Stimulated activated CD4-positive, alpha-beta T cell treated with anti-CD3 and anti-CD28 coated beads, Interleukin-2, amount 100 ng/mL, for 48 hours (primary cell): Measurements from ENCODE around the gene PRDM9.

Experiments
- DNase-seq, 2 donors: peaks; one replicate each; pipeline ENCODE4 v3.0.0-alpha.2; 2020

PRDM9 gene

DNA sequence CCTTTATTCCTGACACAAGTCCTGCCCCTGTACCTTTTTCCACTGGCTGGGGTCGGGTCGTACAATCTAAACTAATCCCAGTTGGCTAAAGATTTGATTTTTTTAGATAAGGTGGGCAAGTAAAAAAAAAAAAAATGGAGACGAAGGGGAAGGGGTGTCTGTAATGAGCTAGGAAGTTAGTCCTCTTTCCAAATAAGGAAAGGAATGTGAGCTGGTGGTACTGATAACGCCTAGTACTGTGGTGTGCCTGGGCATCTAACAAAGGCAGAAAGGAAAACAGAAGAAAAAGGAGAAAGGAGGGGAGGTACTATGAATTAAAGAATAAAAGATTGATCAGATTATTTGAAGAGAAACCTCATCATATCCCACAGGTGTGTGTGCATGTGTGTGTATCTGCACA, 21.3 kb downstream of the PRDM9 start:
- no peak for DNase-seq

DNA sequence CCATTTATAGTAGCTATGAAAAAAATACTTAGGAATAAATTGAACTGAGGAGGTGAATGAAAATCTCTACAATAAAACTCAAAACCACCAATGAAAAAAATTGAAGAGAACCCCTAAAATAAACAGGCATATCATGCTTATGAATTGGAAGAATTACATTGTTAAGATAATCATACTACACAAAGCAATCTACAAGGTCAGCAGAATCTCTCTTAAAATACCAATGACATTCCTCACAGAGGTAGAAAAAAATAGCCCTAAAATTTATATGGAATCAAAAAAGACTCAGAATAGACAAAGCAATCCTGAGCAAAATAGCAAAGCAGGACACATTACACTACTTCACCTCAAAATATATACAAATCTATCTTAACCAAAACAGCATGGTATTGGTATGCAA, 23.2 kb downstream of the PRDM9 start:
- no peak for DNase-seq

DNA sequence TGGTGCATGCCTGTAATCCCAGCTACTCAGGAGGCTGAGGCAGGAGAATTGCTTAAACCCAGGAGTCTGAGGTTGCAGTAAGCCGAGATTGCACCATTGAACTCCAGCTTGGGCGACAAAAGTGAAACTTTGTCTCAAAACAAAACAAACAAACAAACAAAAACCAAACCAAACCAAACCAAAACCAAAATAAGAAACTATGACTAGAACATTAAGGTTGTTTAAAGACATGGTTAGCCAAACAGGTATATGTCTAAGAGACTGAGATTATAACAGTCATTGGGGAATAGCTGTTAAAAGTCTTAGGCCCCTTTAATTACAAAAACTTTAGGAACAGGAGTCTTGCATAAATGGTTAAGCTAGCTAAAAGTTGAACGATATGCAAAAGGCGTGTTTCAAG, 63.6 kb downstream of the PRDM9 start:
- DNase-seq = no peak
